A204.1 (cell line): ENCODE data around the gene GDF10.

ENCODE experiments used
- FAIRE-seq: peaks from 2 replicates; lab custom pipeline; 2012; peaks lifted over from hg19 to GRCh38; lab: Jason Lieb, UNC

GDF10 gene

DNA sequence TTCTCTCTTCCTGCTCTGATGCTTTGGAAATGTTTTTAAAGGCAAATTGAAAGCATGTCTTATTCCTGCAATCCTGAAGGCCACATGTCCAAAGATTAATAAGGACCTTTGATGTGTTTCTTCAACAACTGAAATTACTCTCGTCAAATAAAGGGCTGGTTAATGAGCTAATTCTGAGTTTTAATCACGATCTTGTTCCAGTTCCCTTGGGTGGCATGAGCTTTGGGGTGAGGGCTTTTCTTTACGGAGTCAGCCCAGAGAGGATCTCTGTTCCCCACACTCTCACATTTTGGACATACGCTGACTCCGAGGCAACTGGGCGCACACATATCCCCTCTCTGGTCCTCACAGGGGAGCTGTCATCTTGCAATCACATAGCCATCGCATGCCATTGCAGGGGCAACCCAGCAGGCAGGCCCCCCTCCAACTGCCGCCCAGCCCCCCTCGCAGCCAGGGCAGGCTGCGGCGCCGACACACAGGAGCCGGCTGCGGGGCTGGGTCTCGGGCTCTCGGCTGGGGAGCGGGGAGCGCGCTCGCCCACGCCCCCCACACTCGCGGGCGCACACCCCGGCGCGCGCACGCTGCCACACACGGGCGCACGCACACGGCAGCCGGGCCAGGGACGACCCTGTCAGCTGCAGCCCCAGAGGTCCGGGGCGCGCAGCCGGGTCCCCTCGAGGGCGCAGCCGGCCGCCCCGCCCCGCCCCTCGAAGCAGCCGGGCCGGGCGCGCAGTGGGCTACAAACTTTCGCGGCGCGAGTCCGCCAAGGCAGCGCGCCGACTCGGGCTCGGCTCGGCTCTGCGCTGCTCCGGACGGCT is at the start of gene GDF10:
Gene GDF10, plus strand, starts transcription at position 587 of the 818 bp plus-strand sequence. CDS start 455 bp downstream, outside the sequence.
- FAIRE-seq: no peak

GRCh38 chr10:47252093-47252780 is 47.8 kb upstream of the GDF10 start:
- no peak for FAIRE-seq

DNA sequence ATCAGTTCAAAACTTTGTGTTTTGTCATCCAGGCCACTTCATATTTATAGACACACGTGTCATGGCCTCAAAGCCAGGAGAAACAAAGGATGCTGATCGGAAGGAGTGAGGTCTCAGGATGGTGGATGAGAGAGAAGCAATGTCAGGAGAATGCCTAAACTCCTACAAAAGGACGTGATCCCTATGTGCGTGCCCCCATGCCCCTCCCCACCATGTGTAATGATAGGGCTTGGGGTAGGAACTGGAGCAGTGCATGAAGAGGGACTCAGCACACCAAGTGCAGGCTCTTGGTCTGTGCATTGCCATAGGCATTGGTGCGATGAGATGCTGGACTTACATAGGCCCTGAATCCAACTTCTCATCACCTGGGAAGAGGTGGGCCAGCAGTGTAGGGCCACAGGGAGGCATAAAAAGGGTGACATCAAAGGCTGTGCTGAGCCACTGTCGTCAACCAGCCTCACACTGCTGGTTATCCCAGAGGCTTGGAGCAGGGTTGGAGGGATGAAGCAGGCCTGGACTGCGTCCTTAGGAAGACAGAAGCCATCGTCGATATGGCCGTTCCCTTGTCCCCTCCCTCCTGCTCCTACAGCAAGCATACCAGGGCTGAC is 46.9 kb upstream of the GDF10 start:
- no peak for FAIRE-seq

DNA sequence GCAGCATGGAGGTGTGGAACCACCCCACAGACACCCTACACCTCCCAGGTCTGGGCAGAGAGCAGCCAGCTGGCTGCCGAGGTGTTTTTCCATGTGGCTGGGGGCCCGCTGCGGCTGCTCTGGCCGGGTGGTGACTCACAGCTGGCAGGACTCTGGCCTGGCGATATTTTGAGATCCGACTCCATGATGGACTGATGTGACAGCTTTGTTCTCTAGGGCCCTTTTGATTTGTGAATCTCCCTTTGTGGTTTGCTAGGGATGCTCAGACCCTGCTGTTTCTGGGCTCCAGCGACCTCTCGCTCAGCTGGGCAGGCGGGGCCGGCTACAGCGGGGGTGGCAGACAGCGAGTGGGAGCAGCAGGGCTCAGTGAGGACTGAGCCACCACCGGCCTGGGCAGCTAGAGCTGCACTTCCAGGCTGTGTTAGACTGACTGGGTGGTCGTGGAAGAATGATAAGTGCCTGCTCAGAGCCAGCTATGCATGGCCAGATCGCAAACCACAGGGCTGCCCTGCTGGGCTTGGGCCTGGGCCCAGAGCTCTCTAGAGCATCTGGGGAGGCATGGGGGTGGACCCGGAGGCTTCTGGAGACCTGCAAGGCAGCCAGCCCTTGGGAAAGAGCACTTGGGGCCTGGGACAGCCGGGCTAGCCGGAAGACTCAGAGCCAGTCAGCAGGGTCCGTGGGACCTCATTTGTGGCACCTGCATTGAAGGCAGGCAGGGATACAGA is 46.2 kb upstream of the GDF10 start:
- no peak for FAIRE-seq

DNA sequence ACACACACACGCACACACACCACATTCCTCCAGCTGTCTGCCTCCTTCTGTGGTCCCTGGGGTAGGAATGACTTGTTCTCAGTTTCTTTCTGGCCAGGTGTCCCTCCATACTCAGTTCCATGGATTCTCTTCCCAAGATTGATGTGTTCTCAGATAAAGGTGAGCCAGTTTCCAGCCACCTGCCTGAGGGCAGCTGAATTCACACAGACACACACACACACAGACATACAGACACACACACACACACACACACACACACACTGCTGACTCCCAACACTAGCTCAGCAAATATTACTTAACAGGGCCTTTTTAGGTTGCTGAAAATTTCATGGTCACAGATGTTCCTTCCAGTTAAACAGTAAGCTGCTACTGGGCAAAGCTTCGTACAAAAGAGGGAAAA is 45.4 kb upstream of the GDF10 start:
- no peak for FAIRE-seq

DNA sequence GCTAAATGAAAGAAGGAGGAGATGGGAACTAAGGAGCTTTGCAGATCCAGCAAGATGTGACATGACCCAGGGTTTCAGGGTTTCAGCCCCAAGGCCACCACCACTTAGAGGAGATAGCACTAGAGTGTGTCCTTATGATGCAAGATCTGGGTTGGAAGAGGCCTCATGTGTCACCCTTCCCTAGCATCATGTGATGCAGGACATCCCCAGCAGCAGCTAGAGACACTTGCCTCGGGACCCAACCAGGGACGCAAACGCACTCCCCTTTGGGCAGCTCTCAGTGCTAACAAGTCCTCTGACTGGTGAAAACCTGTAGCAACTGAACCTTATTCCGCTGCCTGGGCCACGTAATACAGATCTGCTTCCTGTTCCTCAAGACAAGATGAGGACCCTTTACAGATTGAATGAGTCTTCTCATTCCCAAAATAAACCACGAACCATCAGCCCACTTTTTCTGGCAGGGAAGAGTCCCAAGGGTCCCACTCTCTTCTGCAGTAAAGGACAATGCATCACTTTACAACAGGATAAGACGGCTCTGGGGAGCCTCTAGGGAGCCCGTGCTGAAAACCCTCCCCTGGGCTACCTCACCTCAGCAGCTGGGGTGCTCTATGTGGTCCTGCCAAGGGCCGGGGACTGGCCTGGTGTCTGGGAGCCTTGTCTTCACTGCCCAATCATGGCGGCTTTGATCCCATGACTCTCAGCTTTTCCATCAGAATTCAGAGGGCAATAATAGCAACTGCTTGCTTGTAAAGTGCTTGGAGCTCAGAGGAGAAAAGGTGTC is 44.8 kb upstream of the GDF10 start:
- no peak for FAIRE-seq

- FAIRE-seq: no peak
Measured at GRCh38 chr10:47255866-47256265, 44.1 kb upstream of the GDF10 start.

- FAIRE-seq: no peak
Measured at GRCh38 chr10:47256751-47257336, 43.2 kb upstream of the GDF10 start.

DNA sequence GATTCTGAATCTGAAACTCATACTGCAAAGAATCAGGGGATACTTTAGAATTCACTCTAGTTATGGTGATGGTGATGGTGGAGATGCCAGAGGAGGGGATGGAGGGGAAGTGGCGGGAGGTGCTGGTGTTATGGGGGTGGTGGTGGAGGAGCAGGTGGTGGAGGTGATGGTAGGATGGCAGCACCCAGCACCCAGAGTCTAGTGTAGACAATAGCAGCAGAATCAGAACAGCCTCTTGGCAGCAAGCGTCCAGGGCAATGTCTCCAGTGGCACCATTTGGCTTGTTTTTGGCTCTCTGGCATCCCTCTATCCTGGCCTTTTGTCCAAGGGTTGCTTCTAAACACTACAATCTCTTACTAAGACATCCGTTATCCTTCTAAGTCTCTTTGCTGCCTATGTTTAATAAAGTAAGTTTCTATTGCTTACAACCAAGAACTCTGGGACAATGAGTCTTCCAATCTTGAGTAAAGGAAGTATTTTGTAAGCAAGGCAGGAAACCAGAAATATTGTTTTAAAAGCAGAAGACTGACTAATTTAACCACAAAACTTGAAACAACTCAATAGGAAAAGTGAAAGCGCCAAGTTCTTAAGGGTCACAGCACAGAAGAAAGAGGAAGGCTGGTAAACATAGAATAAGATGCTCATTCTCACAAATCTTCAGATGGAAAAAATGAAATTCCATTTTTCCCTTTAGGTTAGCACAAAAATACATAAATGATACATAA is 42.4 kb upstream of the GDF10 start:
- no peak for FAIRE-seq

DNA sequence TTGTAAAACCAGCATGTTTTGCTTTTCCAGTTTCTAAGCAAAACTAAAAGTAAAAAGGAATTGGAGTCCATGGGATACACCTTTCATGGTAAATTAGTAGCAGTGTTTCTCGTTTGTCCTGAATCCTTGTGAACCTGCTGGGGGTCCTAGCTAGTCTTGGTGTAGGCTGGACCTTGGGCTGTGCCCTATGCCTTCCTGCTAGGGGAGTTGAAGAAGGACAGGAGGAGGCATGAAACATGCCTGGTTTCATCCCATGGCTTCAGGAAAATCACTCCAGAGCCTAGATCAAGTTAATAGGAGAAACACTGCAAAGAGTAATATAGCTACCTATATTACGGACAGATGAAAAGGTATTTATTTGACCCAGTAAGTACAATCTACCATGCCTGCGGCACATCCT is 41.1 kb upstream of the GDF10 start:
- no peak for FAIRE-seq

DNA sequence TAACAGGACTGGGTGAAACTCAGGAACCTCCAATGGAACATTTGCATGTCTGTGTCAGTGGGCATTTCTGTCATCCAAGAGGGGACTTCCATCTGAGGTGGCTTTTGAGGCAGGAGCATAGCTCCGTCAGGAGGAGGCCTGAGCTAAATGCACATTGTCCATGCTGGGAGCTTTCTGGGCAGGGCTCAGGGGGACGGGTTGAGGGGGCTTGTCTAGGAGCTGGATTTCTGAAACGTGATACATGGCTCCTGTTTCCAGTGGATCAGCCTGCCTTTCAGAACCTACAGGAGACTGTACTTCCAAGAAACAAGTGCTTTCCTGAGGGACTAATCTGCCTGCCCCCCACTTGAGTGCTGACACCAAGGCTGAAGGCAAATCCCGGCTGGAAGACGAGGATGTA is 40.5 kb upstream of the GDF10 start:
- no peak for FAIRE-seq

GRCh38 chr10:47260505-47261111 is 39.4 kb upstream of the GDF10 start:
- no peak for FAIRE-seq

GRCh38 chr10:47261121-47261520 is 38.9 kb upstream of the GDF10 start:
- FAIRE-seq: no peak

- FAIRE-seq: no peak
Measured at GRCh38 chr10:47261556-47261955, 38.4 kb upstream of the GDF10 start.

DNA sequence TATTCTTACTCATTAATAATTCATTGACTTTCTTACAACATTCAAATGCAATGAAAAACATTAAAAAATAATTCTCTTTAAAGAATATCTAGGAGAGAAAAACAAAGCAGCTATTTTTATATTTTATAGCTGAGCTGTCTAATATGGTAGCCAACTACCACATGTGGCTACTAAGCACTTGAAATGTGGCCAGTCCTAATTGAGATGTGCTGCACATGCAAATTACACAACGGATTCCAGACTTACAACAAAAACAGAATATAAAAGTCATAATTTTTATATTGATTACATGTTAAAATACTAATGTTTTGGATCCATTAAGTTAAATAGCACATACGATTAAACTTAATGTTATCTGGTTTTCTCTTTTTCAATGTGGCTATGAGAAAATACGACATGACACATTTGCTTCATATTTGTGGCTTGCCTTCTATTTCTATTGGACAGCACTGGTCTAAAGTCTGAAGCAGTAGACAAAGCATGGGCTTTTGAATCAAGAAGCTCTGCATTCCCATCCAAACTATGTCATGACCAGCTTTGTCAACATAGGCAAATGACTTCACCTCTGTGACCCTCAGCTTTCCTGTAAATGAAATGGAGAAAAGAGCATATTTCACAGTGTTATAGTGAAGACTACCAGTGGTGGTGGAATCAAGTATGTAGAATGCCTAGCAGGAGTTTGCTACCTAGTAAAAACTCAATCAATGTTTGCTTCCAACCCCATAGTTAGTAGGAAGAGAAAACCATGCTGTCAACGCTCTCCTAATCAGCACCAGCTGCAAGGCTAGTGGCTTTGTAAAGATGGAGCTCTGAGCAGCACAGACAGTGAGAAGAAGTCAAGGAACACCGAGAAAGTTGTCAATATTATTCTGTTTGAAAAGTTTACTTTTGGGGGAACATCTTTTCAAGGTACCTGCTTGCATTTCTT is 37.1 kb upstream of the GDF10 start:
- FAIRE-seq: no peak

- FAIRE-seq: no peak
Measured at GRCh38 chr10:47264797-47265281, 35.2 kb upstream of the GDF10 start.

- no peak for FAIRE-seq
Measured at GRCh38 chr10:47266602-47267001, 33.4 kb upstream of the GDF10 start.

DNA sequence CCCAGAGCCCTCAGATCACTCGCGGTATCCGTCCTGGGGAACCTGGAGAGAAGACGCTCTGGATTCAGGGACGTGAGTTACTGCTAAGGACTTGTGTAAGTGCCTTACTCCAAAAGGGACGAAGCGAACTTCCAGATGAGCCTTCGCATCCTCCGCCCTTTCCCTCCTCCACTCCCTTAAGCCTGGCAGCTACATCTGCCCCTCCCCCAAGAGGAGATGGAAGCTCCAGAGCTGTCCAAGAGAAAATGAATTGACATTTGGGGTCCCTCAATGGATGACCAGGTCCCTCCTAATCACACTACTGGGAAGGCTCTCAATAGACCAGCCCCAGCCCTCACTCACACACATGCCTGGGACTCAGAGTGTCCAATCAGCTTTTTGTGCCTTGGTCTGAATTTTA is 31.3 kb upstream of the GDF10 start:
- FAIRE-seq: no peak

DNA sequence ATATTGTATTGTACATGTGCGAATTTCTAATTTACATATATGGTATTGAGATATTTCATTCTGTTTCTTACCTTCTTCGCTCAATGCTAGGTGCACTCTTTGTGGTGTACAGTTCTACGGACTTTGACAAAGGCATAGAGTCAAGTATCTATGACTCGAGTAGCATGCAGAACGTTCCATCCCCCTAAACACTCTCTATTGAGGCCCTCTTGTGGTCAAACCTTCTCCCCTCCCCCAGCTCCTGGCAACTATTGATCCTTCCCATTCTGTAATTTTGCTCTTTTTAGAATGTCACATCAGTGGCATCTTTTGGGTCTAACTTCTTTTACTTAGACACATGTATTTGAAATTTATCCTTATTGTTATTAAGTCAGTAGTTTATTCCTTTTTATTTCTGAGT is 30.7 kb upstream of the GDF10 start:
- FAIRE-seq: no peak
